ENCODE measurements around the gene UTP3.
"Not testable (repeated sequence)": the region's sequence is repeated elsewhere in the genome, so short reads cannot be mapped to it uniquely, and the experiment has no call there.

The UTP3 gene

DNA sequence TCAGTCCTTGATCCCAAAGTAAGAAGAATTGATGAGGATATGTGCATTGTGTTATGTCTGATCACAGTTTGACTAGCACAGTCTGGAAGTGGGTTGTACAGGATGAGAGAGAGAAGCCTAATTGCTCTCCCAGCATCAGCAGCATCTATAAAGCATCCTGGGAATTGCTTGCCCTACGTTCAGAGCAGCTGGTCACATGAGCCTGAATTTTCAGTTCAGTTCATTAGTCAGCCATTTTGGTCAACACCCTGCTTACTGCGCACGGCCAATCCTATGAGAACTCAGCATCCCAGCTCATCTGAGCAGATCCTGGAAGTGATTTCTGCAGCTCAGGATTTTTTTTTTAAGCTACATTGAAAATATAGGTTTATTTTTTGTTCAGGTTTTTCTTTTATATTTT lies 33.4 kb downstream of the UTP3 start, which contains the start of gene RUFY3:
Gene RUFY3, plus strand, starts transcription at position 218 of the 400 bp plus-strand sequence. CDS start 610 bp downstream, outside the sequence.
- ATAC-seq: no peak
- no peaks in the 10 kb centered on the region for H3K27me3 Mint-ChIP-seq
- no peaks in the 10 kb centered on the region for H3K9me3 Mint-ChIP-seq
- no peak within 1 kb of the TSS for H3K27ac Mint-ChIP-seq
- peaks cover 6% of the 10 kb centered on the region for H3K36me3 Mint-ChIP-seq
- H3K4me1 Mint-ChIP-seq: peaks cover 29% of the 10 kb centered on the region
- no peak within 1 kb of the TSS for H3K4me3 Mint-ChIP-seq

DNA sequence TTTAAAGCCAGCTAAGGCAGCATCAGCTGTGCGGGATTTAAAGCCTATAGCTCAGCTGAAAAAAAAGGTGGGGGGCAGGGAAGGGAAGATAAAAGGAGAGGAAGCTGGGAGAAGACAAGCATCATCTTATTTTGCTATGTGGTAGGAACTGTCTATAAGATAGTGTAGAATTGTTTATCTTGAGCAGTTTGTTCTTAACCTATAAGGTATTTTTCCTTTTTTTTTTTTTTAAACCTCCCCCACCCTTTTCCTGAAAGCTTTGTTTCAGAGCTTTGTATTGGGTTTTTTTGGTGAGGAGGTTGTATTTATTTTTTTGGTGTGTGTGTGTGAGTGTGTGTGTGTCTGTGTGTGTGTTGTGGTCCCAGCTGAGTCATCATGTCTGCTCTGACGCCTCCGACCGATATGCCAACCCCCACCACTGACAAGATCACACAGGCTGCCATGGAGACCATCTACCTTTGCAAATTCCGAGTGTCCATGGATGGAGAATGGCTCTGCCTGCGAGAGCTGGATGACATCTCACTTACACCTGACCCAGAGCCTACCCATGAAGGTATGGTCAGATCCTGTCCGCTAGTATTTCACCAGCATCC lies 34.0 kb downstream of the UTP3 start:
- no peak for ATAC-seq
- H3K36me3 Mint-ChIP-seq: peaks cover 4% of the 10 kb centered on the region
- H3K27me3 Mint-ChIP-seq: no peaks in the 10 kb centered on the region
- no peak overlapping the region for H3K27ac Mint-ChIP-seq
- H3K9me3 Mint-ChIP-seq: no peaks in the 10 kb centered on the region
- H3K4me3 Mint-ChIP-seq: no peak overlapping the region
- H3K4me1 Mint-ChIP-seq: peaks cover 26% of the 10 kb centered on the region

GRCh38 chr4:70724463-70724862 lies 36.1 kb downstream of the UTP3 start:
- Mint-ChIP-seq H3K27me3 (no peaks in the 10 kb centered on the region), H3K4me1 (peaks cover 21% of the 10 kb centered on the region), H3K4me3 (no peak overlapping the region), H3K9me3 (no peaks in the 10 kb centered on the region), H3K27ac (no peak overlapping the region), H3K36me3 (no peaks in the 10 kb centered on the region)
- ATAC-seq: no peak

GRCh38 chr4:70725633-70726032 lies 37.3 kb downstream of the UTP3 start:
- Mint-ChIP-seq H3K4me1 (peaks cover 13% of the 10 kb centered on the region), H3K27me3 (no peaks in the 10 kb centered on the region), H3K4me3 (no peak overlapping the region), H3K27ac (no peak overlapping the region), H3K36me3 (no peaks in the 10 kb centered on the region), H3K9me3 (no peaks in the 10 kb centered on the region)
- no peak for ATAC-seq

GRCh38 chr4:70726515-70726914 lies 38.2 kb downstream of the UTP3 start:
- H3K4me1 Mint-ChIP-seq: peaks cover 11% of the 10 kb centered on the region
- not testable (repeated sequence) for ATAC-seq, H3K27me3 Mint-ChIP-seq, H3K27ac Mint-ChIP-seq, H3K9me3 Mint-ChIP-seq, H3K36me3 Mint-ChIP-seq, H3K4me3 Mint-ChIP-seq

- ATAC-seq: no peak
- peaks cover 13% of the 10 kb centered on the region for H3K4me1 Mint-ChIP-seq
- H3K9me3 Mint-ChIP-seq: no peaks in the 10 kb centered on the region
- H3K27ac Mint-ChIP-seq: no peak overlapping the region
- no peaks in the 10 kb centered on the region for H3K36me3 Mint-ChIP-seq
- no peak overlapping the region for H3K4me3 Mint-ChIP-seq
- no peaks in the 10 kb centered on the region for H3K27me3 Mint-ChIP-seq
Observed at GRCh38 chr4:70728091-70728490, 39.8 kb downstream of the UTP3 start.

GRCh38 chr4:70732878-70733277 lies 44.5 kb downstream of the UTP3 start:
- H3K4me1 Mint-ChIP-seq: peaks cover 46% of the 10 kb centered on the region
- H3K9me3 Mint-ChIP-seq, H3K27me3 Mint-ChIP-seq: not testable (repeated sequence)

DNA sequence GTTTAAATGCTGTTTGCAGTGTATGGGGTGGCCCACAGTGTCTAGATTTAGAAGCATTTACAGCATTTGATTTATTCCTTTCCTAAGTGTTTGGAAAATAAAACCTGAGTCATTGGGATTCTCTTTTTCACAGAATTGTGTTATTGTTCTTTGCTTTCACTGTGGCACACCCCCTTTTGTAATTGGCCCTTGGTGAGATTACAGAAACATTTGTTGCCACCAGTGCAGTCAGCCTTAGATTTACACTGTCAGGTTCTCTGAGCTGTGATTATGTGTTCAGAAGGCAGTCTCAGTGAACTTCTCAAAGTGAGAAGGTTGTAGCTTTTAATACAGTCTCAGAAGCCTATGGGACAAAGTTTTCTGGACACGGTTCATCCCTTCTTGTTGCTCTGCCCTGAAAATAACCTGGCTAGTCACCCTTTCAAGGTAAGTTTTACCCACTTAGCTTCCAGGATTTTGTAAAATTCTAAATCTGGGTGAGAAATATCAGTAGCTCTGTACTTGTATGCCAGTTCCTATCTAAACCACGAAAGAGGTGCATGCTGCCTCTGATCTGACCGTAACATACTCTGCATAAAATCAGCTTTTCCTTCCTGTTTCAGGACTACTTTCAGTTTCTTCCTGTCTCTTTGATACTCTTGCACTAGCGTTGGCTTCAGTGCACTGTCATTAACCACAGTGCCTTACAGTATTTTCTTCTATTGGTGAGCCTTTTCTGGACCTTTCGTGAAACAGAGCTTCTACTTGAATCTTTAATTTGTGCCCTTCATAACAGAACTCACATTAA lies 46.0 kb downstream of the UTP3 start:
- Mint-ChIP-seq H3K36me3 (no peaks in the 10 kb centered on the region), H3K27me3 (no peaks in the 10 kb centered on the region), H3K4me3 (peak overlapping the region; percentile 44), H3K4me1 (peaks cover 46% of the 10 kb centered on the region), H3K9me3 (no peaks in the 10 kb centered on the region), H3K27ac (peak overlapping the region; percentile 55)
- ATAC-seq: peak; percentile 98

More at GRCh38 chr4:70732878-70733277, 44.5 kb downstream of the UTP3 start:
- peak overlapping the region; percentile 87 for H3K27ac Mint-ChIP-seq
- peak overlapping the region; percentile 13 for H3K4me3 Mint-ChIP-seq
- not testable (repeated sequence) for ATAC-seq, H3K36me3 Mint-ChIP-seq

DNA sequence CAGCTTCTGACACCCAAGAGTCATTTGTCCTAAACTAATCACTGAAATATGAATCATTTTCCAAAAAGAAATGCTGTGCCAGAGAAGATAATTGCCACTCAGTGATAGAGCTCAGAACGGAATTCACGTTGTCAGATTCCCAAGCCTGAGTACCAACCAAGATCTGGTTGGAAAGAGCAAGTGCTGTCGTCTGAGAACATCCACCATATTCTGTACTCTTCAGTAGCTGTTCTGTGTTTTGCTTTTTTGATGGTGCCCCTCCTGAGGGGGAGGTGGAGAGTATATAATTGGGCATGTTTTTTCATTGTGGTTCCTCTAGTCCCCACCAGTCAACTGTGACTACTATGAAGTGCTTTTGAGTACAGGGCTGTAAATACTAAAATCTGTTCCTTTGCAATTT lies 46.6 kb downstream of the UTP3 start:
- H3K4me3 Mint-ChIP-seq: peak overlapping the region; percentile 44
- peak overlapping the region; percentile 55 for H3K27ac Mint-ChIP-seq
- no peaks in the 10 kb centered on the region for H3K9me3 Mint-ChIP-seq
- H3K36me3 Mint-ChIP-seq: no peaks in the 10 kb centered on the region
- peak; percentile 55 for ATAC-seq
- H3K27me3 Mint-ChIP-seq: no peaks in the 10 kb centered on the region
- peaks cover 46% of the 10 kb centered on the region for H3K4me1 Mint-ChIP-seq

GRCh38 chr4:70735915-70736314 lies 47.6 kb downstream of the UTP3 start:
- H3K4me3 Mint-ChIP-seq, H3K9me3 Mint-ChIP-seq, H3K36me3 Mint-ChIP-seq, H3K27me3 Mint-ChIP-seq, ATAC-seq: not testable (repeated sequence)
- H3K27ac Mint-ChIP-seq: peak overlapping the region; percentile 68
- H3K4me1 Mint-ChIP-seq: peaks cover 46% of the 10 kb centered on the region

DNA sequence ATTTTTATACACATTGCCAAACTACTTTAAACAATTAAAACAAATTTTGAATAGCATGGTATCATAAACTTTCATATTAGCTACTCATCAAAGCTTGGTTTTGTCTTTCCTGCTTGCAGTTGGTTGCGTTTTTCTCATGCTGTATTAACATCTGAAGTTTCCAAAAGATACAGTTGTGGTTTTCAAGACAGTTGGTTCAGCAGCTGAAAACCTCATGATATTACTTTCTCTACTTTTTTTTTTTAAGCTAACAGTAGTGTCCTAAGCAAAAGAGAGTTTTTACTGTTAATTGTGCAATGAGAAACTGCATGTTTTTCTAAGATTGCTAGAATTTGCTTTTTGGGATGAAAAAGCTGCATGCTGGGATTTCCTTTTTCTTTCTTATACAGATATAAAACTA lies 48.7 kb downstream of the UTP3 start:
- ATAC-seq: no peak
- no peaks in the 10 kb centered on the region for H3K27me3 Mint-ChIP-seq

GRCh38 chr4:70737409-70737808 lies 49.1 kb downstream of the UTP3 start:
- Mint-ChIP-seq H3K9me3 (no peaks in the 10 kb centered on the region), H3K4me1 (peaks cover 44% of the 10 kb centered on the region), H3K27ac (no peak overlapping the region), H3K36me3 (peaks cover 4% of the 10 kb centered on the region), H3K27me3 (no peaks in the 10 kb centered on the region), H3K4me3 (no peak overlapping the region)
- ATAC-seq: no peak

More for the DNA sequence above, 48.7 kb downstream of the UTP3 start:
- Mint-ChIP-seq H3K4me1 (peaks cover 43% of the 10 kb centered on the region), H3K4me3 (no peak overlapping the region), H3K9me3 (no peaks in the 10 kb centered on the region), H3K27ac (no peak overlapping the region), H3K36me3 (no peaks in the 10 kb centered on the region)

DNA sequence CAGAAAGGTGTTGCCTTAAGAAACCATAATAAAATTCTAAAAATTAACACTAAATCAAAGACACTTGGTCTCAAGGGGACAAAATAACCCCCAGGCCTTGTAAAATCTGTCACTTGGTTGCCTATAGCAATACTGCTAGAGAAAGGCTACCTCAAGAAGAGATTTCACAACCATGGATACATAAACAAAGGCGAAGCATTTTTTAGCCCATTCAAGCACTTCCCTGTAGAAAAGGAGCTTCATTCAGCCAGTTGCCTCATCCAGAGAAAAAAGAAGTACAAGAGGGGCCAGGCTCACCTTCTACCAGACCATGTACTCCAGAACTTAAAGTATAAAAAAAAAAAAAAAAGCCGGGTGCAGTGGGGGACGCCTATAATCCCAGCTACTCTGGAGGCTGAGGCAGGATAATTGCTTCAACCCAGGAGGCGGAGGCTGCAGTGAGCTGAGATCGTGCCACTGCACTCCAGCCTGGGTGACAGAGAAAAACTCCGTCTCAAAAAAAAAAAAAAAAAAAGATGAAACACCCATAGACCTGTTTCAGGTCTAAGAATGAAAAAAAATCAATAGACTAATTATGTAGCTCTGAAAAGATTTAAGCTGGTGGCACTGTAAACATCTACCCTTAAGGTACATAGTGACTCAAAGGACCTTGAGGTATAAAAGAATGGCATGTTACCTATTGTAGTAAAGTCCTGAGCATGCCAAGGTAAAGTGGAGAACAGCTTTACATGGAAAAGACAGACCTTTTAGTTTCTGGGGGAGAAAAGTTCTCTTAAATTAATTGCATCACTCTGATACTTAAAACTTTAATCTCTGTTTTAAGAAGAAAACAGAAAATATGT lies 51.4 kb downstream of the UTP3 start:
- peaks cover 6% of the 10 kb centered on the region for H3K36me3 Mint-ChIP-seq
- no peaks in the 10 kb centered on the region for H3K9me3 Mint-ChIP-seq
- no peak overlapping the region for H3K4me3 Mint-ChIP-seq
- H3K27ac Mint-ChIP-seq: no peak overlapping the region
- ATAC-seq: no peak
- H3K27me3 Mint-ChIP-seq: no peaks in the 10 kb centered on the region
- H3K4me1 Mint-ChIP-seq: peaks cover 37% of the 10 kb centered on the region

Measured in stimulated activated memory B cell treated with anti-CD40 and anti-IgM and Interleukin-4, amounts not matched to agents 10 μg/mL and 1 μg/mL and 100 μg/mL, for 72 hours (primary cell).